Measurements from ENCODE around the gene HOXA7.

Gene HOXA7

GRCh38 chr7:27156508-27156898, at the start of gene HOXA7:
Gene HOXA7 (minus strand): TSS chr7:27156675. CDS start chr7:27156545, 130 bp downstream.
- DNase-seq = no peak

GRCh38 chr7:27205325-27206280, 49.1 kb upstream of the HOXA7 start:
- DNase-seq = no peak

- no peak for DNase-seq
Measured at GRCh38 chr7:27204851-27205322, 48.4 kb upstream of the HOXA7 start.

GRCh38 chr7:27203964-27204594, 47.6 kb upstream of the HOXA7 start:
- DNase-seq = no peak

GRCh38 chr7:27203365-27203953, 47.0 kb upstream of the HOXA7 start:
- no peak for DNase-seq

- no peak for DNase-seq
Measured at GRCh38 chr7:27202862-27203134, 46.3 kb upstream of the HOXA7 start.

- DNase-seq = no peak
Measured at GRCh38 chr7:27202018-27202861, 45.8 kb upstream of the HOXA7 start.

- no peak for DNase-seq
Measured at GRCh38 chr7:27201580-27202017, 45.1 kb upstream of the HOXA7 start.

GRCh38 chr7:27200761-27201579, 44.5 kb upstream of the HOXA7 start:
- no peak for DNase-seq

GRCh38 chr7:27199849-27200760, 43.6 kb upstream of the HOXA7 start, which contains the start of gene HOXA13:
Gene HOXA13 (minus strand): TSS chr7:27200091. CDS start chr7:27200077, 14 bp downstream.
- DNase-seq = no peak

- DNase-seq = no peak
Measured at GRCh38 chr7:27198871-27199801, 42.7 kb upstream of the HOXA7 start.

GRCh38 chr7:27198138-27198841, 41.8 kb upstream of the HOXA7 start:
- DNase-seq = no peak

- DNase-seq = no peak
Measured at GRCh38 chr7:27197137-27198042, 40.9 kb upstream of the HOXA7 start.

- peak; percentile 86 for DNase-seq
Measured at GRCh38 chr7:27196287-27196767, 39.9 kb upstream of the HOXA7 start.

GRCh38 chr7:27194686-27195379, 38.4 kb upstream of the HOXA7 start:
- DNase-seq = no peak

- no peak for DNase-seq
Measured at GRCh38 chr7:27194002-27194352, 37.5 kb upstream of the HOXA7 start.
